Hematopoietic multipotent progenitor cell treated with erythropoietin and hydrocortisone succinate and interleukin-3 and kit ligand, for 15 days (in vitro differentiated cells): ENCODE data around the gene MATR3.
"Not testable (repeated sequence)": the region's sequence is repeated elsewhere in the genome, so short reads cannot be mapped to it uniquely, and the experiment has no call there.

Source experiments
- DNase-seq: peaks from one replicate; pipeline ENCODE4 v3.0.0-alpha.2; 2015; ENCODE audit warnings: low spot score

MATR3 gene, protein sequence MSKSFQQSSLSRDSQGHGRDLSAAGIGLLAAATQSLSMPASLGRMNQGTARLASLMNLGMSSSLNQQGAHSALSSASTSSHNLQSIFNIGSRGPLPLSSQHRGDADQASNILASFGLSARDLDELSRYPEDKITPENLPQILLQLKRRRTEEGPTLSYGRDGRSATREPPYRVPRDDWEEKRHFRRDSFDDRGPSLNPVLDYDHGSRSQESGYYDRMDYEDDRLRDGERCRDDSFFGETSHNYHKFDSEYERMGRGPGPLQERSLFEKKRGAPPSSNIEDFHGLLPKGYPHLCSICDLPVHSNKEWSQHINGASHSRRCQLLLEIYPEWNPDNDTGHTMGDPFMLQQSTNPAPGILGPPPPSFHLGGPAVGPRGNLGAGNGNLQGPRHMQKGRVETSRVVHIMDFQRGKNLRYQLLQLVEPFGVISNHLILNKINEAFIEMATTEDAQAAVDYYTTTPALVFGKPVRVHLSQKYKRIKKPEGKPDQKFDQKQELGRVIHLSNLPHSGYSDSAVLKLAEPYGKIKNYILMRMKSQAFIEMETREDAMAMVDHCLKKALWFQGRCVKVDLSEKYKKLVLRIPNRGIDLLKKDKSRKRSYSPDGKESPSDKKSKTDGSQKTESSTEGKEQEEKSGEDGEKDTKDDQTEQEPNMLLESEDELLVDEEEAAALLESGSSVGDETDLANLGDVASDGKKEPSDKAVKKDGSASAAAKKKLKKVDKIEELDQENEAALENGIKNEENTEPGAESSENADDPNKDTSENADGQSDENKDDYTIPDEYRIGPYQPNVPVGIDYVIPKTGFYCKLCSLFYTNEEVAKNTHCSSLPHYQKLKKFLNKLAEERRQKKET

DNA sequence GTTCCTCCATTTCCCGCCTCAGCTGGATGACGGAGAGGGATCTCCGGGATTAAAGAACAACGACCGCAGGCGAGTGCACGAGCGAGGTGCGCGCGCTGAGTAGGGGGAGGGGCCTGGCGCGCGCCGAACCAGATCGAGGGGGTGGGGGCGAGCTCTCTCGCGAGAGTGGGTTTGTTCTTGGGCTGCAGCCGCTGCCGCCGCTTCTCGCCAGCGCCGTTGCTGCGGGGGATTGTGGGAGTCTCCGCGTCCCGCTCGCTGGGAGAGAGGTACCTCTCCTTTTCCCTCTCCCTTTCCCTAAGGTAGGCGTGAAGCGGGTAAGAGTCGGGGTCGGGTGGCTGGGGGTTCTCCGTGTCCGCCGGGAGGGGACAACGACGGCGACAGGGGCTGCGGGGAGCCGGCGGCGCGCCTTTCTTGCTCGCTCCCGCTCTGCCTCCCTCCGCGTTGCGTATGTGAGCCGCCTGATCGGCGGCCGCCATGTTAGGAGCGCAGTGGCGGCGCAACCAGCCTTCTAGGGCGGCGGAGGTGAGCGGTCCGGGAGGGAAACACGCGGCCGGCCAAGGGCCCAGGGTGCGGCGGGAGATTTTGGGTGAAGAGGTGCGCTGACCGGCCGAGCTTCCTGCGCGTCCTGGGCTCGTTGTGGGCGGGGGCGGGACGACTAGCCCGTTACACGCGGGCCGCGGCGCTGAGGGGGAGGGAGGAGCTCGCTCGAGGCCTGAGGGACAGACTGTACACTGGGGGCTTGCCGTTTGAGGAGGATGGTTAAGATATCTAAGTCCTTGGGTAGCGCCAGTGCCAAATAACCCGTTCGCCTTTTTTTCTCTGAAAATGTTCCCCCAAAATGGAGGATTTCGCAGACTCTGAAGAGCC is at the start of gene MATR3:
MATR3 (plus strand) TSS at position 234 of the 867 bp plus-strand sequence. CDS start 13,676 bp downstream, outside the sequence.
- DNase-seq, result peak; percentile 89

DNA sequence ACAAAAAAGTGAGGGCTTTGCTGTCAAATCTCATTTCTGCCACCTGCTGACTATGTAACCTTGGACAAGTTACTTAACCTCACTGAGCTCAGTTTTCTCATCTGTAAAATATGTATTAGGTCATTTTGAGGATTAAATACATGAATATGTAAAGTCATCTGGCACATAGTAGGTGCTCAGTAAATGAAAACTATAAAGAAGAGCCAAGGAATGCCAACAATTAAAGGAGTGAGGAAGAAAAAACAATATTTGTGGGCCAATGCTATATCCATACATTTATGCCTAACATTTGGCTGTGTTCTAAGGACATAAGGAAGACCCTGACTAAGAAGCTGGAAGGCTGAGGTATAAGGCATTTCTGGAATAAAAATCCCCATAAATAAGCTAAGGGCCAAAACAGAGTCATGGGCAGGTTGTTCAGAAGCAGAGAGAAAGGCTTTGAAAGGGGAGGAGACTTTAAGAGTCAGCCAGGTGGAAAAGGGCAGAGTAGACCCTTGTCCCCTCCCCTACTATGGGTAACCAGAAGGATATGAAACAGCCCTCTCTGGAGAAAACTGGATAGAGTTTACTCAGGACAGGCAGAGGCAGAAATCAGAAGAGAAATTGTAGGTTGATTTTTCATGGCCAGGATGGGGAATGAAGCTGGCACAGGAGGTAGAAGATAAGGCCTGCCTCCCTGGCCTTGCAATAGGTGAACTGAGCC is 47.8 kb upstream of the MATR3 start:
- no peak for DNase-seq

DNA sequence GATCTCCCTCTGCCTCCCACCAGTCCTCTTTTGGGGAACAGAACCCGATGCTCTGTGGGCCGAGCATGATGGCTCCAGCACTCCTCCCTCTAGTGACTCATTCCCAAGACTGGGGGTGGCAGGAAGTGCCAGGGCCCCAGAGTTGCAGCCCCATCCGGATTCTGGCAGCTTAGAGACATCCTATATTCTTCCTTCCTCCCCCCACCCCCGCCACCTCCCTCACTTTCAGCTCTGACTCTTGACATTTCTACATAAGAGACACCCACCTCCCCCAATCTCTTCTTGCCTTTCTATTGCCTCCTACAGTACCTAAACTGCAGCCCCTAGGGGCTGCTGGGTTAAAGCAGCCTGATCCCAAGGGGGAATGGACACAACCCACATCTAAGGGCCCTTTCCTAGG is 47.1 kb upstream of the MATR3 start:
- no peak for DNase-seq

DNA sequence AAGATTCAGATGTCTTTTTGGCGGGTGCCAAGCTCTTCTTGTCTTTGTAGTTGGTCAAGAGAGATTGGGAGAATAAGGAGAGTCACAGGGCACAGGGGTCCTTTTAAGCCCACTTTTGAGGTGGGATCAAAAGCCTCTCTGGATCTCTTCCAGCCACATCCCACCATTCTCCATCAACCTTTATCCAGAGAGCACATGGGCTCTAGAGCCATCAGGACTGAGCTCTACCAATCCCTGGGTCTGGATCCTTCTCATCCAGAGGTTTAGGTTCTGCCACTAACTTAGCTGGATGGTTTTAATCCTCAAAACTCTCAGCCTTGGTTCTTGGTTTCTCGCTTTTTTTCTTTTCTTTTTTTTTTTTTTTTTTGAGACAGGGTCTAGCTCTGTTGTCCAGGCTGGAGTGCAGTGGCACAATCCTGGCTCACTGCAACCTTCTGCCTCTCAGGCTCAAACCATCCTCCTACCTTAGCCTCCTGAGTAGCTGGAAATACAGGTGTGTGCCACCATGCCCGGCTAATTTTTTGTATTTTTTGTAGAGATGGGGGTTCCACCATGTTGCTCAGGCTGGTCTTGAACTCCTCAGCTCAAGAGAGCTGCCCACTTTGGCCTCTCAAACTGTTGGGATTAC is 44.6 kb upstream of the MATR3 start:
- DNase-seq, result no peak

DNA sequence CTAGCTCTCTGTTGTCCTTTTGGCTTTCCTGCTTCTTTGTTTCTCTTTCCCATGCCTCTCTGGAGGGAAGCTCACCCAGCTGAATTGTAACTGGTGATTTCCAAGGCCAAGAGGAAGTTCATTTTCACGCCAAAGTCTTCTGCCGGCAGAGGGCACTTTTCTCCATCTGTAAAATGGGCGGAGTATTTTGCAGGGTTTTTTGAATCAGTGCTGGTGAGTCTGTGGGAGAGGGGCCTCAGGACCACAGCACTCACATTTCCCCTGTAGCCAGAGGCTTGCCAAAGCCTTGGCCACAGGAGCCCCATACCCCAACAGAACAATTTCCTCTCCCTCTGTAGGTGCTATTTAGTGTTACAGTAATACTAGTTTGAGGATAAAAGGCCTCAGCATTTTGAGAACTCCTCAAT is 42.3 kb upstream of the MATR3 start:
- peak; percentile 43 for DNase-seq

DNA sequence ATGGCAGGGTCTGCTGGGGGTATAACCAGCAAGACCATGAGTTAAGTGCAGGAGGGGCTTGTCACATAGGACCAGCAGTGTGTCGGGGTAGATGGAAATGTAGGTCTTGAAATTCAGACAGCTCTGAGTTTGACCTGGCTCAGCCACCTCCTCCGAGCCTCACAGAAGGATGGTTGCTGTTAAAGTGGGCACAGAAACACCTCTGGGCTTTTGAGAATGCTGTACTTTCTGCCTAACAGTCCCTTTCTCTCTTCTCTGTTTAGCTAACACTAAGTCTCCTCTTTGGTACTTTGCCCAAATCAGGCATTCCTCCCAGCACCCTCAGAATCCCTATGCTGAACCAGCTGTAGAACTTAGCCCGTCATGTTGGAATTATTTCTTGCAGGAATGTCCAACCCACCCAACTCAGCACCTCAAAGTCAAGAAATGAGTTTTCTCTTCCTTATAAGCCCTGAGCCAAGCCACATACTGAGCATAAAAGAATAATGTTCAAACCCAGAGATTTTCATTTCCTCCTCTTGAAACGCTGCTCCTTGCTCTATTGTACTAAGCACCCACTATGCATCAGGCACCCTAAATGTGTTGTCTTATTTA is 41.7 kb upstream of the MATR3 start:
- DNase-seq, result no peak

DNA sequence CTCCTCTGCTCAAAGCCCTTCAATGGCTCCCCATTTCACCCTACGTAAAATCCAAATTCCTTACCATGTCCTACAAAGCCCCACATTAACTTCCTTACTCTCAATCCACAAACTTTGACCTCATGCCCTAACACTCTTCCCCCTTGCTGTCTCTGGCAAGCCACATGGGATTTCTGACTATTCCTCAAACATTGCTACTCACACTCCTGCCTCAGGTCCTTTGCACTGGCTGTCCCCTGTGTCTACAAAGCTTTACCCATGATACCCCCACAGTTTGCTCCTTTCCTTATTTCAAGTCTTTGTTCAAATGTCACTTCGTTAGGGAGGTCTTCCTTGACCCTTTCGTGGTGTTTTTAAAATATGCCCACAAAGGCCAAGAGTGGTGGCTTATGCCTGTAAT is 40.4 kb upstream of the MATR3 start:
- no peak for DNase-seq

DNA sequence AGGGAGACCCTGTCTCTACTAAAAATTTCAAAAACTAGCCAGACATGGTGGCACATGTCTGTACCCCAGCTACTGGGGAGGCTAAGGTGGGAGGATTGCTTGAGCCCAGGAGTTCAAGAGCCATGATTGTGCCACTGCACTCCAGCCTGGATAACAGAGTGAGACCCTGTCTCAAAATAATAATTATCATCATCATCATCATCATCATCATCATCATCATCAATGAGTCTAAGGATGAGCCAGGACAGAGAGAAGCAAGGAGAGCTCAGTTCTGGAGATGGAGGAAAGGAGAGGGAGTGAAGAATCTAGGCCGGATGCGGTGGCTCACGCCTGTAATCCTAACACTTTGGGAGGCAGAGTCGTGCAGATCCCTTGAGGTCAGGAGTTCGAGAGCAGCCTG is 36.7 kb upstream of the MATR3 start:
- no peak for DNase-seq

DNA sequence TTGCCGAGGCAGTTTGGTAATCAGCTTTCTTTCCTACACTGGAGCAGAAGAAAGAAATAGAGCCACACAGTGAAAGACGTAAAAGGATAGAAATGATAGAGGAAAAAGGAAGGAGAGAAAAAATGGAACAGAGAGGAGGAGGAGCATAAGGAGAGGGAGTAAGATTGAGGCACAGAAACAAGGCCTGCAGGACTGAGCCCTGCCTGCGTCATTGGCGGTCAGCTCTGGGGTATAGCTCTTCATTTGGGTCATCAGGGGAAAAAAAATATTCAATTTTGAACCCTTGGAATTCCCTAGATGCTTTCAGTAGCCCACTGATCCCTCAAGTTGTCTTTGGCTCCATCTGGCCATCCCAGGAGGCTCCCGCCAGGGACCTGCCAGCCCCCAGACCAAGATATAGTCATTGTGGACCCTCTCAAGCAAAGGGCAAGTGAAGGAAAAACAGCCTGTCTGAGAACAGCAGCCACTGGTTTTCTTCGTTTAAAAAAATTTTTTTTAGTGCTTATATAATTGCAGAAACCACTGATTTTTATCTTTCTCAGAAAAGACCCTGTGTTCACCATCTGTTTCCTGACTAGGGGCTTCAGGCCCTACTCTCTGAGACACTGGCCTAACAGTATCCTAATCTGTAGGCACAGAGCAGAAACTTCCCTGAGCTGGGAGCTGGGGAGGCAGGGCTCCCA is 31.3 kb upstream of the MATR3 start:
- DNase-seq, result no peak

DNA sequence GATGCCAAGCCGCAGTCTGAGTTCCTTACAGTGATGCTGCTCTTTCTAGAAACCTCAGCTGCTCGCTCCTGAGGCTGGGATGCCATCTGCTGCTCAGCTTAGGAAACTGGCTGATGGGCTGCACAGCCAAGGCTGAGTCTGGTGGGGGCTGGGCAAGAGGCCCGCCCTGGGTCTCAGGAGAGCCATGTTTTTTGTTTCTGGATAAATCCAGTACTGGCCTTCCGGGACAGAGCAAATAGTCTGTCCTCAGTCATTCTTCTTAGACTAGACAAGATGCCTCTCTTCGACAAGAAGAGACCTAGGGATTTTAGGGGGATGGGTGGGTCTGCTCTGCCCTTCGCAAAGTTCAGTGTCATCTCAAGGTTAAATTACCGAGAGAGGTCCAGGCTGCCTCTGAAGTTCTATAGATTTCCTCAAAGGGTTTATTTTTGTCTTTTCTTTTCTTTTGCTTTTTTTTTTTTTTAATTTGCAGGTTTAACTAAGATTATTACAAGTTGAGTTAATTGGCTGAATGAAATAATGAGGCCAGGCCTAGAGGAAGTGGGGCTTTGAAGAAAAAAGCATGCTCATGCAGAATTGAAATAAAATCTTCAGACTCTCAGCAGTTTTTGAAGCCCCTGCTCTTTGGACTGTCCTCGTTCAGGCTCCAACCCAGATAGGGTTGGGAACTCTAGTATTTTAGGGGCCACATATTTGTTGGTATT is 30.6 kb upstream of the MATR3 start:
- peak; percentile 61 for DNase-seq

DNA sequence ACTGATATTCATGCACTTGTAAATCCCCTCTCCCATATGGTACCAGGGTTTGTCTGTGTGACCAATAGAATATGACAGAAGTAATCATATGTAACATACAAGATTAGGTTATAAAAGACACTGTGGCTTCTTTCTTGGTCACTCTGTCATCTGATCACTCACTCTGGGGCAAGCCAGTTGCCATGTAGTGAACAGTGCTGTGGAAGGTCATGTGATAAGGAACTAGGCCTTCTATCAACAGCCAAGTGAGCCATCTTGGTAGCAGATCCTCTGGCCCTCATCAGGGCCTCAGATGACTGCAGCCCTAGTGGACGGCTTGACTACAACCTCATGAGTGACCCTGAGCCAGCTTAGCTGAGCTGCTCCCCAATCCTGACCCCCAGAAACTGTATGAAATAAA is 30.0 kb upstream of the MATR3 start:
- no peak for DNase-seq

DNA sequence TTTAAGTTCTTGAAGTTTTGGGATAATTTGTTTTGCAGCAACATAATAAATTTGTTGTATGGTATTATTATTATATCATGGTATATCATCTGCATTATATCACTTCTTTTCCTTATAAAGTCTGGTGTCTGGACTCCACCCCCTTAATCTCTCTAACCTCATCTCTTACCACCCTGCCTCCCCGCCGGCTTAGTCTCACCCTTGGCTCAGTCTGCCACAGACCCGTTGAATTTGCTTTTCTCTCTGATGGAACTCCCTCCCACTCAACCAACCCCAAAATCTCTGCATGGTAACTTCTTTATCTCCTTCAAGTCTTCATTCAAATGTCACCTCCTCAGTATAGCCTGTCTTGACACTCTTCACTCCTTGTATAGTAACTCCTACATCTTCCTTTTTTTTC is 29.6 kb upstream of the MATR3 start:
- DNase-seq, result no peak

DNA sequence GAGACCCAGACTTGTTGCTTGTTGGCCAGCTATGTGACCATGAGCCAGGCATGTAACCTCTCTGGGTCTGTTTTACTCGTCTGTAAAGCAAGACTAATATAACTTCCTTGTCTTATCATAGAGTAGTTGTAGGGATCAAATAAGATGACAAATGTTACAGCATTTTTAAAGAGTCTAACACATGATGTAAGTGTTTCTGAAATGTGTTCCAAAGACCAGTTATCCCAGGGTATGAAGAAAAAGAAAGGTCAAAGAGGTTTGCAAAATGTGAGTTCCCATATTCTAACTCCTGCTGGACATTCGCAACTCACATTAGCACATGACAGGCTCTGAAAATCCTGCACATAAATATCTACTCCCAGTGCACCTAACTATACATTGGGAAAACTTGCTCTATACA is 28.5 kb upstream of the MATR3 start:
- DNase-seq, result no peak

DNA sequence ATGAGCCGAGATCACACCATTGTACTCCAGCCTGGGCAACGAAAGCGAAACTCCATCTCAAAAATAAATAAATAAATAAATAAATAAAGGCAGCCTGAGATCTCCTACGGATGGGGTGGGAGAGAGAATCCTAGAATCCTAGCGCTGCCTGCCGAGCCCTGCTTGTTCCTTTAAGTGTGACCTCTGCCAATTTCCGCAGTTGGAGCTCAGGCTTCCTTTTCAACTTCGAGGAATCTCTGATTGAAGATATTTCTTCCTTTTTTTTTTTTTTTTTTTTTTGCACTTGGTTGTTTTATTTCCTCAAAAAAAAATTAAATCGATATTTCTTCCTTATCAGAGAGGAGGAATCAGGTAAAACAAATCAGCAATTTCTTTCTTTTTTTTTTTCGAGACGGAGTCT is 27.3 kb upstream of the MATR3 start:
- no peak for DNase-seq

DNA sequence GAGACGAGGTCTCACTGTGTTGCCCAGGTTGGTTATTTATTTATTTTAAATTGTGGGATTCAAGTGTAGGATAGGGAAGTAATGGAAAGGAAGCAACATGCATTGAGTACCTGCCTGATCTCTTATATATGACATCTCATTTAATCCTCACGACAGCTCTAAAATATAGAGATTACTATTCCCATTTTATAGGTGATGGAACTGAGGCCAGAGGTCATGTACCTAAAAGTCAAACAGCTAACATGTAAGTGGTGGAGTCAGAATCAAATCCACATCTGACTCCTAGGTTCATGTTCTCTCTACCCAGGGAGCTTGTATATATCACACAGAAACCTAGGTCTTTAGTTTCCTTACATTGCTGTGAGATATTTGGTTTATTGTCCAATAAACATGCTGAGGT is 26.1 kb upstream of the MATR3 start:
- DNase-seq, result no peak

DNA sequence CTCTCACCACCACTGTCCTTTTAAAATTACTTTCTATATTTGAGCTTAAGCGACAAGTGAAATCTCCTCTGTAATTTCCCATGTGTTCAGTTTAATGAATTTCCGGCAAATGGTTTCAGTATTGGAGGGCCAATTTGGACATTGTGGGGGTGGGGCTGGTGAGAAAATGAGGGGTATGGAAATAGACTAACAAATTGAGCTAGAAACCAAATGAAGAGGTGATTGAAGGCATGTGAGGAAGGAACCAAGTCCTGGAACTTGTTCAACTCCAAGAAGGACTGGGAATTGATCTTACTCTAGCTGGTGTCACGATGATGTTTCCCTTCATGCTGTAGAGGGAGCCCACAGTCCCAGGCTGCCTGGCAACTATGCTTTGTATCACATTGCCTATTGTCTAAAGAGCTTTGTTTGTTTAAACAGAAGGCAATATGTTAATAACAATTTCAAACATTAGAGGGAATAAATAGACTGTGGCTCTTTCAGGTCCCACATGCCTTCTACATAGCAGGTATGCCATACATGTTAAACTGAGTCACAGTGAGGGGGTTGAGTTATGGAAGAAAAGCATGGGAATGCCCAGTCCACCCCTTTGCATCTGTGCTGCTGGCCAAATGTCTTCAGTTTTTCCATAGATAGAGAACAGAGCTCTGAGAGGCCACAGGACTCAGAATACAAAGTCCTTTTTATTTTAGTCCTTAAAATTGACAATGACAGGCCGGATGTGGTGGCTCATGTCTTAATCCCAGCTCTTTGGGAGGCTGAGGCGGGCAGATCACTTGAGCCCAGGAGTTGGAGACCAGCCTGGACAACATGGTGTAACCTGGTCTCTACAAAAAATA is 25.0 kb upstream of the MATR3 start:
- DNase-seq, result no peak

DNA sequence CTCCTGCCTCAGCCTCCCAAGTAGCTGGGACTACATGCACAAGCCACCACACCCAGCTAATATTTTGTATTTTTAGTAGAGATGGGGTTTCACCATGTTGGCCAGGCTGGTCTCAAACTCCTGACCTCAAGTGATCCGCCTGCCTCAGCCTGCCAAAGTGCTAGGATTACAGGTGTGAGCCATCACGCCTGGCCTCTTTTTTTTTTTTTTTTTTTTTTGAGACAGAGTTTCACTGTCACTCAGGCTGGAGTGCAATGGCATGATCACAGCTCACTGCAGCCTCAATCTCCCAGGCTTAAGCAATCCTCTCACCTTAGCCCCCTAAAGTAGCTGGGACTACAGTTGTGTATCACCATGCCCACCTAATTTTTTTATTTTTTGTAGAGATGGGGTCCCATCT is 22.8 kb upstream of the MATR3 start:
- DNase-seq, result not testable (repeated sequence)

DNA sequence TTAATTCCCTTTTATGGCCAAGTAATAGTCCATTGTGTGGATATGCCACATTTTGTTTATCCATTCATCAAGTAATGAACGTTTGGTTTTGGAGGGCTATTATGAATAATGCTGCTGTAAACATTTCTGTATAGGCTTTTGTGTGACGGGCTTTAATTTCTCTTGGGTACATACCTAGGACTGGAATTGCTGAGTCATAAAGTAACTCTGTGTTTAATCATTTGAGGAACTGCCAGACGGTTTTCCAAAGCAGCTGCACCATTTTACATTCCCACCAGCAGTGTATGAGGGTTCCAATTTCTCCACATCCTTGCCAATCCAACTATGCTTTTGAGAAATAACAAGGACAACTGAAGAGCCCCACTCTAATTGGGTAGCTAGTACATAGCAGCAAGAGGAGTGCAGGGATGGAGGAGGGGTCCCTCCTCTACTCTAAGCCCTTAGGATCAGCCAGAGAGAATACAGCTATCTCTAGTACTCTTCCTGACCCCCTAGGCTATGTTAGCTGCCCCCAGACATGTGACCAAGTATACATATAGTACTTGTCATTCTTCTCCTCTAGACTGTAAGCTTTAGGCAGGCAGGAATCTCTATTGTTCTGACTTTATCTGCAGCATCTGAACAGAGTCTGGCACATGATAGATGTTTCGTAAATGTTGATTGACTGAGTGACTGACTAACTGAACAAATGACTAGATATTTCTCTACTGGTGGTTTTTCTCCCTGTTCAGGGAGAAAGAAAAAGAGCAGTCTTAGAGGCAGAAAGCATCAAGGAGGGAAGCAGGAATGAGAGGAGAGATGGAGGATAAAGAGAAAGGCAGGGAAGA is 22.1 kb upstream of the MATR3 start:
- no peak for DNase-seq
